Tibial artery (tissue), 4 donors: Measurements from ENCODE around the gene ANKFY1.
A peak's percentile ranks its signal among the peaks of the same experiment; 100 is the strongest.

Source experiments
- DNase-seq, 2 donors: peaks; one replicate each; pipeline ENCODE4 v3.0.0-alpha.2; 2019
- H3K27ac ChIP-seq, 2 donors: fragments of 200-600 bp; sonication (generic) in 1 of 2; 1 replicate in 1 of 2; 2 replicates in 1 of 2; pipeline ENCODE4 v1.5.1; 2018 to 2019; ENCODE audit warnings: mild to moderate bottlenecking in 1 of 2
- H3K27me3 ChIP-seq, 2 donors: fragments of 200-600 bp; sonication (generic) in 1 of 2; one replicate each; pipeline versions ENCODE4 v1.5.1 to v1.6.0; 2016 to 2019
- H3K36me3 ChIP-seq, 3 donors: fragments of 200-600 bp; sonication (generic) in 2 of 3; one replicate each; pipeline ENCODE4 v1.5.1; 2016 to 2019; ENCODE audit warnings: mild to moderate bottlenecking in 2 of 3
- H3K4me1 ChIP-seq, 4 donors: fragments of 200-600 bp; sonication (generic) in 2 of 4; 1 replicate in 3 of 4; 2 replicates in 1 of 4; pipeline ENCODE4 v1.5.1; 2016 to 2019
- H3K4me3 ChIP-seq, 2 donors: fragments of 200-600 bp; sonication (generic) in 1 of 2; 1 replicate in 1 of 2; 2 replicates in 1 of 2; pipeline ENCODE4 v1.5.1; 2018 to 2019; ENCODE audit warnings: mild to moderate bottlenecking in 2 of 2
- H3K9me3 ChIP-seq, 3 donors: fragments of 200-600 bp; sonication (generic) in 1 of 3; one replicate each; pipeline ENCODE4 v1.5.1; 2016 to 2019
- intact Hi-C: fragments of 100-400 bp; cut with DNase I; formaldehyde crosslinking; loops from one replicate; pipeline ENCODE4 v1.15.0; 2023; ENCODE audit warnings: low total_unique reads
- TF ChIP-seq, protein P1 (sequence below), 2 experiments: fragments of 200-600 bp in 1 of 2; fragments of 450-650 bp in 1 of 2; IDR thresholded peaks; one replicate each; pipeline ENCODE4 v1.5.1; 2017 to 2019; ENCODE audit warnings: antibody characterized with exemption in 2 of 2, mild to moderate bottlenecking in 1 of 2, moderate library complexity in 1 of 2

Gene ANKFY1

DNA sequence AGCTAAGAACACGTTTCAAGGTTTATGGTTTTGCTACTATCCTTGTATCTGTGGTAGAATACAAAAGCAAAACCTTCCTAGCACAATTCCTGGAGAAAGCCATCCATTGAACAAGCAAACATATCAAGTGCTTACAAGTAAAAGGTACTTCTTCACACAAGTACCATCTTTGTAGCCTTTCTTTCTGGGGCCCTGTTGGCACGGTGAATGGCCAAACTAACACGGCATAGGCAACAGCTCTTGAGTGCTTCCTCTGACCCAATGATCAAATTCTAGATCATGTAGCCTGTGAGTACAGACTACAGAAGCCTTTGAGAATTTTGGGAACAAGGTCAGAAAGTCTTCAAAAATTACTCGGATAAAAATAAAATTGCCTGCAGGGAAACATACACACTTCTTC lies 57.9 kb downstream of the ANKFY1 start:
- TF ChIP-seq, protein P1, sequence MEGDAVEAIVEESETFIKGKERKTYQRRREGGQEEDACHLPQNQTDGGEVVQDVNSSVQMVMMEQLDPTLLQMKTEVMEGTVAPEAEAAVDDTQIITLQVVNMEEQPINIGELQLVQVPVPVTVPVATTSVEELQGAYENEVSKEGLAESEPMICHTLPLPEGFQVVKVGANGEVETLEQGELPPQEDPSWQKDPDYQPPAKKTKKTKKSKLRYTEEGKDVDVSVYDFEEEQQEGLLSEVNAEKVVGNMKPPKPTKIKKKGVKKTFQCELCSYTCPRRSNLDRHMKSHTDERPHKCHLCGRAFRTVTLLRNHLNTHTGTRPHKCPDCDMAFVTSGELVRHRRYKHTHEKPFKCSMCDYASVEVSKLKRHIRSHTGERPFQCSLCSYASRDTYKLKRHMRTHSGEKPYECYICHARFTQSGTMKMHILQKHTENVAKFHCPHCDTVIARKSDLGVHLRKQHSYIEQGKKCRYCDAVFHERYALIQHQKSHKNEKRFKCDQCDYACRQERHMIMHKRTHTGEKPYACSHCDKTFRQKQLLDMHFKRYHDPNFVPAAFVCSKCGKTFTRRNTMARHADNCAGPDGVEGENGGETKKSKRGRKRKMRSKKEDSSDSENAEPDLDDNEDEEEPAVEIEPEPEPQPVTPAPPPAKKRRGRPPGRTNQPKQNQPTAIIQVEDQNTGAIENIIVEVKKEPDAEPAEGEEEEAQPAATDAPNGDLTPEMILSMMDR (IDR thresholded peaks at IDR 0.05): no peak
- peaks cover 0 to 63% (median 44%) of the 10 kb centered on the region in 4 donors for H3K4me1 ChIP-seq
- H3K27ac ChIP-seq: peak overlapping the region; percentile 79 to 83
- peaks cover 0 to 44% (median 33%) of the 10 kb centered on the region in 3 donors for H3K36me3 ChIP-seq
- no peaks in the 10 kb centered on the region for H3K27me3 ChIP-seq
- no peak overlapping the region for H3K4me3 ChIP-seq
- no peaks in the 10 kb centered on the region for H3K9me3 ChIP-seq
- intact Hi-C loops: loop anchor here (10.0 kb wide), 1 partner anchor 59 kb away; the partner anchor contains the start of gene ANKFY1
- no peak for DNase-seq

GRCh38 chr17:4204710-4205173 lies 59.0 kb downstream of the ANKFY1 start:
- peaks cover 0 to 43% (median 32%) of the 10 kb centered on the region in 3 donors for H3K36me3 ChIP-seq
- H3K9me3 ChIP-seq: no peaks in the 10 kb centered on the region
- intact Hi-C loops: loop anchor here (5.0 to 10.0 kb wide), 2 partner anchors 60 to 208 kb away; partner anchors contain the start of gene ANKFY1
- peaks cover 0 to 63% (median 44%) of the 10 kb centered on the region in 4 donors for H3K4me1 ChIP-seq
- peak; percentile 76 to 83 for DNase-seq
- H3K27ac ChIP-seq: peak overlapping the region; percentile 79 to 83
- no peak overlapping the region for H3K4me3 ChIP-seq
- TF ChIP-seq, protein P1 (IDR thresholded peaks at IDR 0.05): no peak
- H3K27me3 ChIP-seq: no peaks in the 10 kb centered on the region

DNA sequence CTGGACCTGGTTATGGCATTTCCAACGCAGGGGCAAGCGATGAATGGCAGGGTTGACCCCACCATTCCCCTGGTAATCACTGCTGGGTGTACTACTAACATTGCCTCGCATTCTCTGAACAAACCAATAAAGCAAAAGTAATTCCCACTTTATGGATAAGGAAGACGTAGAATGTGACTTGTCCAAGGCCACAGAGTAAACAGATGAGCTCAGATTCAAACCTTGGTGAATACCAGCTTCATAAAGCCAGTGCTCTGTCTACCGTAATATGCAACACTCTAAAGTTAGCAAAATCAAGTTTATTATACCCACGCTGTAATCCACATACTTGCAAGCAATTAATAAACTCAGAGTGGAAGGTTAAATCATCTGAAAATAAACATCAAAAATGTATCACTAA lies 59.6 kb downstream of the ANKFY1 start:
- Histone ChIP-seq H3K9me3 (no peaks in the 10 kb centered on the region), H3K27me3 (no peaks in the 10 kb centered on the region), H3K36me3 (peaks cover 0 to 37% (median 27%) of the 10 kb centered on the region in 3 donors), H3K4me3 (no peak overlapping the region), H3K27ac (peak overlapping the region; percentile 79 to 83), H3K4me1 (peaks cover 0 to 65% (median 44%) of the 10 kb centered on the region in 4 donors)
- DNase-seq: no peak
- TF ChIP-seq, protein P1 (IDR thresholded peaks at IDR 0.05): no peak
- intact Hi-C loops: loop anchor here (5.0 to 10.0 kb wide), 2 partner anchors 61 to 208 kb away; partner anchors contain the start of gene ANKFY1

DNA sequence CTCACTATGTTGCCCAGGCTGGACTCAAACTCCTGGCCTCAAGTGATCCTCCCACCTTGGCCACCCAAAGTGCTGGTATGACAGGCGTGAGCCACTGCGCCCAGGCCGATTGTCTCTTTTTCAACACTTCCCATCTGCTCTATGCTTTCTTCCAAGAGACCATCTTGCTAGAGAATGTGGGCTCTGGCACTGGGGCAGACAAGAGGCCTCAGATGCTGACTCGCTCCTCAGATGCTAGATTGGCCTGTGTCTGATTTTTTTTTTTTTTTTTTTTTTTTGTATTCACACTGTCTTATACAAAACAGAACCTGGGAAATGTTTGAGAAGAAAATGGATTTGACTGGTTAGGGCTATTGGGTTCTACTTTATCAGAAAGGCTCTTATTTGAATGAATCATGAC lies 62.6 kb downstream of the ANKFY1 start:
- Histone ChIP-seq H3K9me3 (no peaks in the 10 kb centered on the region), H3K4me1 (peaks cover 0 to 41% (median 18%) of the 10 kb centered on the region in 4 donors), H3K4me3 (no peak overlapping the region), H3K27me3 (no peaks in the 10 kb centered on the region), H3K27ac (no peak overlapping the region), H3K36me3 (peaks cover 0 to 22% (median 22%) of the 10 kb centered on the region in 3 donors)
- TF ChIP-seq, protein P1 (IDR thresholded peaks at IDR 0.05): no peak
- no peak for DNase-seq
- intact Hi-C loops: loop anchor here (5.0 to 10.0 kb wide), 2 partner anchors 64 to 211 kb away; partner anchors contain the start of gene ANKFY1

DNA sequence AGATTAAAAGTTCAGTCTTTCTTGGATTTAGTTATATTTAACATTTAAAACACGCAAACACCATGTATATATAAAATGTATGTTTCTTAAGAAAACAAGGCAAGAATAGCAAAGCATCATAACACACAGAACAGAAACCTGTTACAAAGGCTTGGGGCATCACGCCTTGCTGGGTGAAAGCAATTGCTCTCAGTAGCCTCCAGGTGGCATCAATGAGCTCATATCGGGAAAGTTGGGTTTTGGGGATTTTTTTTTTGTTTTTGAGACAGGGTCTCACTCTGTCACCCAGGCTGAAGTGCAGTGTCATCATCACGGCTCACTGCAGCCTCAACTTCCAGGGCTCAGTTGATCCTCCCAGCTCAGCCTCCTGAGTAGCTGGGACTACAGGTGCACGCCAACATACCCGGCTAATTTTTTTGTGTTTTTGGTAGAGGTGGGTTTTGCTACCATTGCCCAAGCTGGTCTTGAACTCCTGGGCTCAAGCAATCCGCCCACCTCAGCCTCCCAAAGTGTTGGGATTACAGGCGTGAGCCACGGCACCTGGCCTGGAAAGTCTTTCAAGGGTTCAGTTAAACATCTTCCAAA lies 63.9 kb downstream of the ANKFY1 start:
- TF ChIP-seq, protein P1 (IDR thresholded peaks at IDR 0.05): peak; percentile 65 to 69
- DNase-seq: no peak
- intact Hi-C loops: loop anchor here (5.0 to 10.0 kb wide), 2 partner anchors 65 to 212 kb away; partner anchors contain the start of gene ANKFY1

More for the DNA sequence above, 63.9 kb downstream of the ANKFY1 start:
- Histone ChIP-seq H3K4me3 (no peak overlapping the region), H3K36me3 (peaks cover 2 to 25% (median 17%) of the 10 kb centered on the region in 3 donors), H3K27ac (peak overlapping the region in 1 of 2 donors; percentile 29), H3K4me1 (peaks cover 0 to 41% (median 14%) of the 10 kb centered on the region in 4 donors), H3K27me3 (no peaks in the 10 kb centered on the region), H3K9me3 (no peaks in the 10 kb centered on the region)
